Measurements from ENCODE around the gene CARMIL1.

The CARMIL1 gene

DNA sequence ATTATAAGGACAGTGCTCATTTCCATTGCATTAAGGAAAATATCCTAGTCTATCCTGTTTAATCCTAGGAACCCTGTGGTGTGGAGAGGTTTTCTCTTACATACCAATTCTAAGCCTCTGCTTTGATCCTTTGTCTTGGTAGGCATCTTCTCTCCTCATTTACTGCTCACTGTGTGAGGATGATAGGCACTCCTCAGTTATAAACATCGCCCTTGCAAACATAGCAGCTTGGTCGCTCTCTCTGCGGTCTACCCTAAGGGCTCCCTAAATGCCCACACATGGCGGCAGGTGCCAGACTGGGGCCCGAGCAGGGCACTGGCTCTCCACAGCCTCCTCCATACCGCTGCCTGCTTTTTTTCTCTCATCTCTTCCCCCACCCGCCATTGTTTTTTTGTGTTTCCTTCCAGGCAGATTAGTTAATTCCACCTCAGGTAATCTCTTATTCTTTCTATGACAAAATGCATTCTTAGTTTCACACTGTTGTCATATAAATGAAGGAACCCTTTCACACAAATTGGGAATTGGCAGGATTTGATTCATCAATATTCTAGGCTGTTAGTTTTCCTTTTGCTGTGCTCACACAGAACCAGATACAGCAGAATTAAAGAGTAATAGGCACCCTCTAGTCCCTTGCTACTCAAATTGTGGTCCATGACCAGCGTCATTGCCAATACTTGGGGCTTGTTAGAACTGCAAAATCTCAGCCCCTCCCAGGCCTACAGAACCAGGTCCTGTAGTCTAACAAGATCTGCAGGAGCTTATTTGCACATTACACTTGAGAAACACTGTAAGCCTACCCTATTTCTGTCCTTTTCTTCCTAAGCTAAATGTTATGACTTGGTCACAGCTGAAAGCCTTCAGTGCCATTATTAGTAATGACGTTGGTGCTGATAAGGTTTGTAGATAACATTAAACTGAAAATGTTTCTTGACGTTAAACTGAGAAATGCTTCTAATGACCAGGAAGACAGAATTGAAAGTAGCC lies 36.3 kb downstream of the CARMIL1 start:
- Histone ChIP-seq H3K36me3 (ENCODE audit: low read depth) (no peaks in the 10 kb centered on the region), H3K27me3 (ENCODE audit: insufficient read depth, poor library complexity, severe bottlenecking) (no peaks in the 10 kb centered on the region), H3K9me3 (ENCODE audit: severe bottlenecking) (no peaks in the 10 kb centered on the region), H3K27ac (ENCODE audit: poor library complexity, severe bottlenecking) (no peak overlapping the region), H3K4me3 (ENCODE audit: severe bottlenecking) (no peak overlapping the region), H3K4me1 (ENCODE audit: insufficient read depth, poor library complexity, severe bottlenecking) (peaks cover 28% of the 10 kb centered on the region)
- ATAC-seq (ENCODE audit: low read depth) (no peak), DNase-seq (ENCODE audit: low spot score) (no peak)
- TF ChIP-seq, protein P1, sequence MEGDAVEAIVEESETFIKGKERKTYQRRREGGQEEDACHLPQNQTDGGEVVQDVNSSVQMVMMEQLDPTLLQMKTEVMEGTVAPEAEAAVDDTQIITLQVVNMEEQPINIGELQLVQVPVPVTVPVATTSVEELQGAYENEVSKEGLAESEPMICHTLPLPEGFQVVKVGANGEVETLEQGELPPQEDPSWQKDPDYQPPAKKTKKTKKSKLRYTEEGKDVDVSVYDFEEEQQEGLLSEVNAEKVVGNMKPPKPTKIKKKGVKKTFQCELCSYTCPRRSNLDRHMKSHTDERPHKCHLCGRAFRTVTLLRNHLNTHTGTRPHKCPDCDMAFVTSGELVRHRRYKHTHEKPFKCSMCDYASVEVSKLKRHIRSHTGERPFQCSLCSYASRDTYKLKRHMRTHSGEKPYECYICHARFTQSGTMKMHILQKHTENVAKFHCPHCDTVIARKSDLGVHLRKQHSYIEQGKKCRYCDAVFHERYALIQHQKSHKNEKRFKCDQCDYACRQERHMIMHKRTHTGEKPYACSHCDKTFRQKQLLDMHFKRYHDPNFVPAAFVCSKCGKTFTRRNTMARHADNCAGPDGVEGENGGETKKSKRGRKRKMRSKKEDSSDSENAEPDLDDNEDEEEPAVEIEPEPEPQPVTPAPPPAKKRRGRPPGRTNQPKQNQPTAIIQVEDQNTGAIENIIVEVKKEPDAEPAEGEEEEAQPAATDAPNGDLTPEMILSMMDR (IDR thresholded peaks at IDR 0.05; ENCODE audit: poor library complexity, severe bottlenecking): no peak

DNA sequence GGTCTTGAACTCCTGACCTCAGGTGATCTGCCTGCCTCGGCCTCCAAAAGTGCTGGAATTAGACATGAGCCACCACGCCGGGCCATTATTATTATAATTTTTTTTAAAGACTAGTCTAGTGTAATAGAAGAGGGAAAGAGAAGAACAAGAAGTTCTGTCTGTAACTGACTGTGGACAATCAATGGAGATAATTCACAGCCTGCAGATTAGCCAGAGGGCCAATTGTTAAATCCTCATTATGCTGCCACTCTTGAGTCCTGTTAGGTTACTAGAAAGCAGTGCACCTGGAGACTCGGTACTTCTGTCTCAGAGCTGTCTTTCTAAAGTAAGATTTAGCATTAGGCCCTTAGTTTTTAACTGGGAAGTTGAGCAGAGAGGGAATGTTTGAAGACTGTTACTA lies 37.5 kb downstream of the CARMIL1 start:
- H3K27ac ChIP-seq (ENCODE audit: poor library complexity, severe bottlenecking): no peak overlapping the region
- ATAC-seq (ENCODE audit: low read depth) (no peak), DNase-seq (ENCODE audit: low spot score) (no peak)
- H3K4me1 ChIP-seq (ENCODE audit: insufficient read depth, poor library complexity, severe bottlenecking): peaks cover 16% of the 10 kb centered on the region
- no peaks in the 10 kb centered on the region for H3K36me3 ChIP-seq (ENCODE audit: low read depth)
- H3K4me3 ChIP-seq (ENCODE audit: severe bottlenecking): no peak overlapping the region
- no peaks in the 10 kb centered on the region for H3K9me3 ChIP-seq (ENCODE audit: severe bottlenecking)
- TF ChIP-seq, protein P1 (IDR thresholded peaks at IDR 0.05; ENCODE audit: poor library complexity, severe bottlenecking): no peak
- H3K27me3 ChIP-seq (ENCODE audit: insufficient read depth, poor library complexity, severe bottlenecking): no peaks in the 10 kb centered on the region

DNA sequence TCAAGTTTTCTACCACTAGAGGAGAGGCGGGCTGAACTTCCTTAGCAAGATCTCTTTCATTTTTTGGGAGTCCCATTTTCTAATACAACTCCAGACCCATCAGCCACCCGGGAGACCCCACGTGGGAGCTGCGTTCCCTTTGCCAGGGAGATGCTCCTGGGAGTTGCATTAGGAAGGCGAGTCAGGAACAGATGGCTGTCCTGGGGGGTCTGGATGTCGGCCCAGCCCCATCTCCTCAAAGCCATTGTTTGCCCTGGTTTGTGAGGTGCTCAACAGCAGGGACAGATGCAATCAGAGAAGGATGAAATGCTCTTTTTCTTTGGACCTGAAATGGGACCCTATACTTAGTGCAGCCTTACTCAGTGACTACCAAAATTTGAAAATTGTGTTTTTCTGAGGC lies 39.4 kb downstream of the CARMIL1 start:
- no peaks in the 10 kb centered on the region for H3K36me3 ChIP-seq (ENCODE audit: low read depth)
- TF ChIP-seq, protein P1 (IDR thresholded peaks at IDR 0.05; ENCODE audit: poor library complexity, severe bottlenecking): no peak
- no peak overlapping the region for H3K27ac ChIP-seq (ENCODE audit: poor library complexity, severe bottlenecking)
- H3K9me3 ChIP-seq (ENCODE audit: severe bottlenecking): no peaks in the 10 kb centered on the region
- no peaks in the 10 kb centered on the region for H3K4me1 ChIP-seq (ENCODE audit: insufficient read depth, poor library complexity, severe bottlenecking)
- H3K27me3 ChIP-seq (ENCODE audit: insufficient read depth, poor library complexity, severe bottlenecking): no peaks in the 10 kb centered on the region
- no peak for ATAC-seq (ENCODE audit: low read depth)
- no peak overlapping the region for H3K4me3 ChIP-seq (ENCODE audit: severe bottlenecking)
- no peak for DNase-seq (ENCODE audit: low spot score)

DNA sequence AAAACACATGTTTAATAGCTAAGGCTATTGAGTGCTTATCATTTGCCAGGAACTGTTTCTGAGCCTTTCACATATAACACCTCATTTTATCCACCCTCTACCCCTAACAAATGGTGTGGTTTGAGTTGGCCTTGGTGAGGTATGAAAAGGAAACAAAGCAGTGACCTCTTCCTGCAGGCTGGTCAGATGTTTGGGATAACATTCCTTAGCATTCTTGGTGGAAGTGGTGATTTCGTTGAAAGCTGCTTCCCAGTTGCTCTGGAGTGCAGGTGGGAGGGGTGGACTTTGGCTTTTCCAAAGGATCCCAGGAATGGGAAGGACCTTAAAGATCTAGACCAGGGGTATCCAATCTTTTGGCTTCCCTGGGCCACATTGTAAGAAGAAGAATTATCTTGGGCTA lies 41.3 kb downstream of the CARMIL1 start:
- DNase-seq (ENCODE audit: low spot score) (no peak), ATAC-seq (ENCODE audit: low read depth) (no peak)
- TF ChIP-seq, protein P1 (IDR thresholded peaks at IDR 0.05; ENCODE audit: poor library complexity, severe bottlenecking): no peak
- no peaks in the 10 kb centered on the region for H3K4me1 ChIP-seq (ENCODE audit: insufficient read depth, poor library complexity, severe bottlenecking)
- no peaks in the 10 kb centered on the region for H3K27me3 ChIP-seq (ENCODE audit: insufficient read depth, poor library complexity, severe bottlenecking)
- H3K9me3 ChIP-seq (ENCODE audit: severe bottlenecking): no peaks in the 10 kb centered on the region
- H3K4me3 ChIP-seq (ENCODE audit: severe bottlenecking): no peak overlapping the region
- no peak overlapping the region for H3K27ac ChIP-seq (ENCODE audit: poor library complexity, severe bottlenecking)
- no peaks in the 10 kb centered on the region for H3K36me3 ChIP-seq (ENCODE audit: low read depth)

DNA sequence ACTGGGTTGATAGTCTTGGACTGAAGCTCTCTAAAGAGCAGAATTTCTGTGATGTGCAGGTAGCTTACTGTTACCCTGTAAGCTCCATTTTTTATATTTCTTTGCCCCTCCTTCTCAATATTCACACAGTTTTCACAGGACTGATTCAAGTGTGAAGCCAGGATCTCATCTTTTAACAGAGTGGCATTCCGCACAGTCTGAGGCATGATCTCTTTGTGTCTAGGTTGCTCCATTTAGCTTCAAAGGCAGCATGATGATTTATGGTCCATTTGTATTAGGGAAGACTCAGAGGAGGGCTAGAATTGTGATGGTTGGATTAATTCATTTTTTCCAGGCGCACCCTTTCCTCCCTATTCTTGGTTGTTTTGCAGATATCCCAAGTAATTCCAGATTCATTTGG lies 43.5 kb downstream of the CARMIL1 start:
- TF ChIP-seq, protein P1 (IDR thresholded peaks at IDR 0.05; ENCODE audit: poor library complexity, severe bottlenecking): no peak

More for the DNA sequence above, 43.5 kb downstream of the CARMIL1 start:
- Histone ChIP-seq H3K9me3 (ENCODE audit: severe bottlenecking) (no peaks in the 10 kb centered on the region), H3K27me3 (ENCODE audit: insufficient read depth, poor library complexity, severe bottlenecking) (no peaks in the 10 kb centered on the region), H3K4me1 (ENCODE audit: insufficient read depth, poor library complexity, severe bottlenecking) (no peaks in the 10 kb centered on the region), H3K27ac (ENCODE audit: poor library complexity, severe bottlenecking) (no peak overlapping the region), H3K36me3 (ENCODE audit: low read depth) (no peaks in the 10 kb centered on the region), H3K4me3 (ENCODE audit: severe bottlenecking) (no peak overlapping the region)
- DNase-seq (ENCODE audit: low spot score) (no peak), ATAC-seq (ENCODE audit: low read depth) (no peak)
